DMS 273 (cell line): ENCODE results near the gene BSCL2.
A peak's percentile ranks its signal among the peaks of the same experiment; 100 is the strongest.
"Not testable (repeated sequence)": the region's sequence is repeated elsewhere in the genome, so short reads cannot be mapped to it uniquely, and the experiment has no call there.

Experiments
- DNase-seq: peaks from one replicate; lab custom pipeline; 2025; ENCODE audit not compliant: unreplicated experiment; lab: John Stamatoyannopoulos, UW

The BSCL2 gene

GRCh38 chr11:62707277-62707861, at the start of gene BSCL2, which contains the start of gene GNG3:
Gene BSCL2, minus strand, starts transcription at chr11:62707424. Its CDS starts 229 bp downstream, at chr11:62707195.
Gene GNG3, plus strand, starts transcription at chr11:62707676. Its CDS starts 620 bp downstream, at chr11:62708296.
- peak; percentile 30 for DNase-seq

- DNase-seq: no peak
These were observed 47.9 kb upstream of the BSCL2 start for GRCh38 chr11:62755086-62755615.

GRCh38 chr11:62753736-62754603, 46.7 kb upstream of the BSCL2 start, which contains the start of gene ZBTB3:
Gene ZBTB3, minus strand, starts transcription at chr11:62754160. Its CDS starts 496 bp downstream, at chr11:62753664.
- peak; percentile 98 for DNase-seq

- DNase-seq: no peak
These were observed 45.9 kb upstream of the BSCL2 start for GRCh38 chr11:62752994-62753735.

- DNase-seq: no peak
These were observed 45.1 kb upstream of the BSCL2 start for GRCh38 chr11:62752177-62752785.

- DNase-seq: not testable (repeated sequence)
These were observed 42.7 kb upstream of the BSCL2 start for GRCh38 chr11:62749931-62750330.

- no peak for DNase-seq
These were observed 40.4 kb upstream of the BSCL2 start for GRCh38 chr11:62747475-62748160.

GRCh38 chr11:62737196-62737595, 30.0 kb upstream of the BSCL2 start:
- DNase-seq: no peak

GRCh38 chr11:62732830-62733229, 25.6 kb upstream of the BSCL2 start:
- peak; percentile 25 for DNase-seq

- not testable (repeated sequence) for DNase-seq
These were observed 22.9 kb upstream of the BSCL2 start for GRCh38 chr11:62730076-62730475.

GRCh38 chr11:62728171-62728988, 21.2 kb upstream of the BSCL2 start, which contains the start of gene TTC9C:
Gene TTC9C, plus strand, starts transcription at chr11:62728486. Its CDS starts 363 bp downstream, at chr11:62728849.
- peak; percentile 90 for DNase-seq

GRCh38 chr11:62727872-62728170, 20.6 kb upstream of the BSCL2 start:
- peak; percentile 97 for DNase-seq

GRCh38 chr11:62727165-62727871, 20.1 kb upstream of the BSCL2 start, which contains the start of gene HNRNPUL2:
Gene HNRNPUL2, minus strand, starts transcription at chr11:62727457. Its CDS starts 301 bp downstream, at chr11:62727156.
- peak; percentile 99 for DNase-seq

- DNase-seq: no peak
These were observed 19.6 kb upstream of the BSCL2 start for GRCh38 chr11:62726915-62727164.

GRCh38 chr11:62726156-62726914, 19.1 kb upstream of the BSCL2 start:
- peak; percentile 60 for DNase-seq

- no peak for DNase-seq
These were observed 18.4 kb upstream of the BSCL2 start for GRCh38 chr11:62725646-62726045.

GRCh38 chr11:62724171-62724570, 16.9 kb upstream of the BSCL2 start:
- no peak for DNase-seq

GRCh38 chr11:62721994-62722393, 14.8 kb upstream of the BSCL2 start:
- DNase-seq: peak; percentile 17
